Esophagus squamous epithelium (tissue), 4 donors: Measurements from ENCODE around the gene SUOX.

Source experiments
- POLR2A ChIP-seq, 4 donors: fragments of 450-650 bp; IDR thresholded peaks; one replicate each; pipeline ENCODE4 v1.6.1; 2017; ENCODE audit warnings: antibody characterized with exemption in 4 of 4, mild to moderate bottlenecking in 4 of 4, moderate library complexity in 3 of 4
- TF ChIP-seq, protein P1 (sequence below), 6 experiments: fragments of 450-650 bp in 4 of 6; fragments of 200-600 bp in 2 of 6; sonication (generic) in 2 of 6; IDR thresholded peaks; one replicate each; pipeline ENCODE4 v1.5.1; 2016 to 2019; ENCODE audit warnings: antibody characterized with exemption in 6 of 6, mild to moderate bottlenecking in 4 of 6, moderate library complexity in 4 of 6

- TF ChIP-seq, protein P1, sequence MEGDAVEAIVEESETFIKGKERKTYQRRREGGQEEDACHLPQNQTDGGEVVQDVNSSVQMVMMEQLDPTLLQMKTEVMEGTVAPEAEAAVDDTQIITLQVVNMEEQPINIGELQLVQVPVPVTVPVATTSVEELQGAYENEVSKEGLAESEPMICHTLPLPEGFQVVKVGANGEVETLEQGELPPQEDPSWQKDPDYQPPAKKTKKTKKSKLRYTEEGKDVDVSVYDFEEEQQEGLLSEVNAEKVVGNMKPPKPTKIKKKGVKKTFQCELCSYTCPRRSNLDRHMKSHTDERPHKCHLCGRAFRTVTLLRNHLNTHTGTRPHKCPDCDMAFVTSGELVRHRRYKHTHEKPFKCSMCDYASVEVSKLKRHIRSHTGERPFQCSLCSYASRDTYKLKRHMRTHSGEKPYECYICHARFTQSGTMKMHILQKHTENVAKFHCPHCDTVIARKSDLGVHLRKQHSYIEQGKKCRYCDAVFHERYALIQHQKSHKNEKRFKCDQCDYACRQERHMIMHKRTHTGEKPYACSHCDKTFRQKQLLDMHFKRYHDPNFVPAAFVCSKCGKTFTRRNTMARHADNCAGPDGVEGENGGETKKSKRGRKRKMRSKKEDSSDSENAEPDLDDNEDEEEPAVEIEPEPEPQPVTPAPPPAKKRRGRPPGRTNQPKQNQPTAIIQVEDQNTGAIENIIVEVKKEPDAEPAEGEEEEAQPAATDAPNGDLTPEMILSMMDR (IDR thresholded peaks at IDR 0.05) = no peak
- no peak for TF ChIP-seq POLR2A (IDR thresholded peaks at IDR 0.05)
Observed at GRCh38 chr12:56013482-56013881, 16.4 kb downstream of the SUOX start.
